Measurements from ENCODE around the gene ZBTB37.
A peak's percentile ranks its signal among the peaks of the same experiment; 100 is the strongest.
"Not testable (repeated sequence)": the region's sequence is repeated elsewhere in the genome, so short reads cannot be mapped to it uniquely, and the experiment has no call there.

ZBTB37 gene

GRCh38 chr1:173868266-173869020 is at the start of gene ZBTB37:
TSS of gene ZBTB37 (plus strand) at chr1:173868380. CDS start at chr1:173870226, 1,846 bp downstream.
- peak; percentile 91 to 93 for DNase-seq (ENCODE audit: low read depth in 2 of 2)

GRCh38 chr1:173818459-173818858 is 49.7 kb upstream of the ZBTB37 start:
- no peak for DNase-seq (ENCODE audit: low read depth in 2 of 2)

GRCh38 chr1:173821680-173822079 is 46.5 kb upstream of the ZBTB37 start:
- no peak for DNase-seq (ENCODE audit: low read depth in 2 of 2)

- no peak for DNase-seq (ENCODE audit: low read depth in 2 of 2)
Measured at GRCh38 chr1:173823781-173824314, 44.3 kb upstream of the ZBTB37 start.

- peak; percentile 77 to 86 for DNase-seq (ENCODE audit: low read depth in 2 of 2)
Measured at GRCh38 chr1:173824315-173825081, 43.7 kb upstream of the ZBTB37 start, which contains the start of the genes CENPL and DARS2. TSS of gene CENPL (minus strand) at chr1:173824883. CDS start at chr1:173811299, 13,584 bp downstream. TSS of gene DARS2 (plus strand) at chr1:173824673. CDS start at chr1:173825230, 557 bp downstream.

- no peak for DNase-seq (ENCODE audit: low read depth in 2 of 2)
Measured at GRCh38 chr1:173827611-173828010, 40.6 kb upstream of the ZBTB37 start.

GRCh38 chr1:173832748-173833147 is 35.4 kb upstream of the ZBTB37 start:
- DNase-seq (ENCODE audit: low read depth in 2 of 2) = no peak

GRCh38 chr1:173852105-173852504 is 16.1 kb upstream of the ZBTB37 start:
- no peak for DNase-seq (ENCODE audit: low read depth in 2 of 2)

- no peak for DNase-seq (ENCODE audit: low read depth in 2 of 2)
Measured at GRCh38 chr1:173853074-173853473, 15.1 kb upstream of the ZBTB37 start.

- DNase-seq (ENCODE audit: low read depth in 2 of 2) = no peak
Measured at GRCh38 chr1:173856014-173856413, 12.2 kb upstream of the ZBTB37 start.

- no peak for DNase-seq (ENCODE audit: low read depth in 2 of 2)
Measured at GRCh38 chr1:173856903-173857302, 11.3 kb upstream of the ZBTB37 start.

GRCh38 chr1:173857363-173857917 is 10.7 kb upstream of the ZBTB37 start:
- no peak for DNase-seq (ENCODE audit: low read depth in 2 of 2)

GRCh38 chr1:173859547-173859946 is 8.6 kb upstream of the ZBTB37 start:
- DNase-seq (ENCODE audit: low read depth in 2 of 2) = not testable (repeated sequence)

GRCh38 chr1:173860065-173860464 is 8.1 kb upstream of the ZBTB37 start:
- no peak for DNase-seq (ENCODE audit: low read depth in 2 of 2)

- no peak for DNase-seq (ENCODE audit: low read depth in 2 of 2)
Measured at GRCh38 chr1:173861731-173862145, 6.4 kb upstream of the ZBTB37 start.

- peak in 1 of 2 donors; percentile 40 for DNase-seq (ENCODE audit: low read depth in 2 of 2)
Measured at GRCh38 chr1:173862146-173862768, 5.9 kb upstream of the ZBTB37 start.

- no peak for DNase-seq (ENCODE audit: low read depth in 2 of 2)
Measured at GRCh38 chr1:173862769-173863223, 5.4 kb upstream of the ZBTB37 start.

- DNase-seq (ENCODE audit: low read depth in 2 of 2) = no peak
Measured at GRCh38 chr1:173863224-173864161, 4.7 kb upstream of the ZBTB37 start.

- DNase-seq (ENCODE audit: low read depth in 2 of 2) = no peak
Measured at GRCh38 chr1:173864179-173864867, 3.9 kb upstream of the ZBTB37 start.

Data from stimulated activated CD8-positive, alpha-beta memory T cell treated with anti-CD3 and anti-CD28 coated beads, Interleukin-15, amount 100 ng/mL, for 48 hours (primary cell).